ENCODE results near the gene LRIT2.
A peak's percentile ranks its signal among the peaks of the same experiment; 100 is the strongest.

LRIT2 gene

DNA sequence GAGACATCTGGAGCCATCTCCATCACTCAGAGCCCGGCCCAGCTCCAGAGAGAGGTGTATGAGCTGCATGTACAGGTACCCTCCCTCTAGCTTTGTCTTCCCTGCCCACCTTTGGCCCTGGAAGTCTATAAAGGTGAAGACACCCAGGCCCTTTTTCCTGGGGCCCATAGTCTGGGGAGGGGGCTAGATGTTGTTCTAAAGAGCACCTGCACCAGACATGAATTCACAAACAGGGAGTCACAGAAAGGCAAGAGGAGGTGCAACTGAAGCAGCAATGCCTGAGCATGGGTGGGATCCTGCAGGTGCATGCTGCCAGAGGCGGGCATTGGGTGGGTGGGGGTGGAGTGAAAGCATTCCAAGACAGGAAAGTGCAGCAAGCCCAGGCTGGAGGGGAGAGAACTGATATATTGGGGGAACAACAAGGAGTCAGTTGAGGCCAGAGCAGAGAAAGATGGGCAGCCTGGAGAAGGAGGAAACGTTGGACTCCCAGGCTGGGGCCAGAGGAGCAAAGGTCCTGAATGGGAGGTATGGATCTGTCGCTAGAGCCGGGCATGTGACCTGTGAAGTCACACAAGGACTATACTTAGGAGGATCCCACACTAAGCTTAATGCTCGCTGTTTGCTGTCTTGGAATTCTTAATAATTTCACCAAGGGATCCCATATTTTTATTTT lies 19.4 kb downstream of the LRIT2 start:
- no peak for DNase-seq (ENCODE audit: low spot score)

DNA sequence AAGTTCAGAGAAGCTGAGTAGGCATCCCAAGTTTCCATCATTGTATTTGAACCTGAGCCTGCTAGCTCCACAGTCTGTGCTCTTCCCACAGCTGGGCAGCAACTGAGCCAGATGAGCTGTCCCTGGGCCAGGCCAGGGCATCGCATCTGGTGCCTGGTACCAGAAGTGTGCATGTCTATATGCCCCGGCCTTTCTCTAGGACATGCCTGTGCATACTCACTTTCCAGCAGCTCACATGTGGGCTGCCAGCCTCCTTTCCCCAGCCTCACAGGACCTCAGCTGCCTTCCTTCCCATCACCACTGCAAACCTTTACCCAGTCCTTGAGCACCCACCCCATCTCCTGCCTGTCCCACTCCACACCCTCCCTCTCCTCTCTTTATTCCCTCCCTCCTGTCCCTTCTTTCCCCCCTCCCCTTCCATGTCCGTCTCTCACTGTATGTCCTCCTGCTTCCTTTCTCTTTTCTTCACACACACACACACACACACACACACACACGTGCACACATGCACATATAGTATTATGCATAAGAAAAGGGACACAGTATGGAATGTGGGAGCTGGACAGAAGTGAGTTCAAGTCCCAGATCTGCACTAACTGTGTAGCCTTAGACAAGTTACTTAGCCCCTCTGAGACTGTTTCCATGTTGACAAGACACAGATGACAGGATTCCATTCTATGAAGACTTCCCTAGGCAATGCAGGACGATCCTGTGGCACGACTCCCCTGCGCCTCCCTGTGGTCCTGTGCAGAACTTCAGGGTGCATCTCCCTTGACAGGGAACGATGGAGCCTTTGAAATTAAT lies 20.1 kb downstream of the LRIT2 start:
- peak; percentile 36 for DNase-seq (ENCODE audit: low spot score)

DNA sequence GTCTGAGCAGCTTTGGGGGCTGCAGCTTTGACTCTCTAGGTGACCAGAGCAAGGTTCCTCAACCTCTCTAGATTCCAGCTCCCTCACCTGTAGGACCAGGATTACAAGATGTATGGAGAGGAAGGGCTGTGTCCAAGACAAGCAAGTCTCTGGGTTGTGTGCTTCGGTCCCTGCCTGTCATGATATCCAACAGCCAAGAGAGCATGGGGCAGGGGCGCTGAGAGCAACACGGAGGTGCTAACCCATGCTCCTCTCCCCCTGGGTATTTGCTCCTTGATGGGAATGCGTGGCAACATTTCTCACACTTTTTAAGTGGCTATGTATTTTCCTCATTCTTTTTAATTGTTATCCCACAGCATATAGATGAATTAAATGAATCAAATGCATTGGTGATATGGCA lies 20.7 kb downstream of the LRIT2 start:
- DNase-seq (ENCODE audit: low spot score): no peak

DNA sequence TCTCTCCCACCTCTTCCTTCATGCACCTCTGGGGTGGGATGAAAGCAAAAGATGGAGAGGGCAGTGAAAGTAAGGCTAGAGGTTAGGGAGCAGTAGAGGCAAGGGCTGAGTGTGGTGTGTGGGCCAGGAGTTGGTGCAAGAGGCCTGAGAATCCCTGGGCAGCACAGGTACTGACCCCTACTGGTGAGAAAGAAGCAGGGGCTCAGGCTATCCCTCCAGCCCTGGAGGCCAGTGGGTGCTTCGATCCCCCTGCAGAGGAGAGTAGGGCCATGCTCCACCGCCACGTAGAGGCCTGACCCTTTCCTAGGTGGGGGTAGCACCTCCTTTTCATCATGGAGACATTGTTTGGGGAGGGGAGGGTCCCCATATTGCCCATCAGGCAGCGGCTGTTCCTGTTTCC lies 21.2 kb downstream of the LRIT2 start:
- DNase-seq (ENCODE audit: low spot score): no peak

DNA sequence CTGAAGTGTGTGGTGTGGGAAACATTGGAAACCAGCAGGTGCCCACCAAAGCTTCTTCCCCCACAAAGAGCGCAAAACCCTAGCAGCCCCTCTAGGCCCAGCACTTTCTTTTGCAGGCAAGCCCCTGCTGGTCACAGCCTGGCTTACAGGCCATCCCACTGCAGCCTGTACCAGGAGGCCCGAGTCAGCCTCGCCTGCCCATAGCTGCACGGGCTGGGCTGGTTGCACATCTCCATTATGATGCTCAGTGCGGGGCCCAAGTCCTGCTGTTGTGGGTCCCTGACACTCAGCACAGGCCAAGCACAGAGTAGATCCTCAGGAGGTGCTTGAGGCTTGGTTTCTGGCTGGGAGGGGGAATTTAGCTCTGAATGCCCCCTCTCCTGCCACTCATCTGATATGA lies 23.0 kb downstream of the LRIT2 start:
- no peak for DNase-seq (ENCODE audit: low spot score)

DNA sequence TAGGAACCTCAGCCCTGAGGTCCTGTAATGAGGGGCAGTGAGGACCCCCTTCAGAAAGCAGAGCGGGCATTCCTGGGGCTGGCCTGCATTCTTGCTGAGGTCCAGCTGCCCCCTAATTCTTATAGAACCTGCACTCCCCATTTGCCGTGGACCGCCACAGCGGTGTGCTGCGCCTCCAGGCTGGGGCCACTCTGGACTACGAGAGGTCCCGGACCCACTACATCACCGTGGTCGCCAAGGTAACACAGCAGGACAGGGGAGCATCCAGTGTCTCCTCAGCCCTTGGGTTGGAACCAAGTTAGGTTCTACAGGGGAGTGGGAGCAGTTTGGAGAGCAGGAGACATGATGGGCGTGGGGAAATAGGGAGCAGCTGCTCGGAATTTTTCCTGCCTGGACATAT lies 23.7 kb downstream of the LRIT2 start:
- no peak for DNase-seq (ENCODE audit: low spot score)

DNA sequence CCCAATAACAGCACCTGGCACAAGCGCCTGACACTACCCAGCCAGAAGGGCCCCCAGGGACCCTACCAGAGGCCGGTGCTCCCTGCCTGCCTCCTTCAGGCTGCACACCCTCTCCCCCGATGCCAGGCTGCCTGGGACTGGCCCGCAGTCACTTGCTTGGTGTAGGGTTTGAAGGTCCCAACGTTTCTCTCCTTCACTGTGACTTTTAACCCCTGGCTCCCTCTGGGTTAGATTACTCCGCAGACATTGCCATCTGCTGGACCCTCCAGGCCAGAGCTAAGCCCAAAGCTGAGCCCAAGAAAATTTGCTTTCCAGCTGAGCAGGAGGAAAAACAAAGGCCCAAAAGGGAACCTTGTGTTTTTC lies 24.1 kb downstream of the LRIT2 start:
- no peak for DNase-seq (ENCODE audit: low spot score)

DNA sequence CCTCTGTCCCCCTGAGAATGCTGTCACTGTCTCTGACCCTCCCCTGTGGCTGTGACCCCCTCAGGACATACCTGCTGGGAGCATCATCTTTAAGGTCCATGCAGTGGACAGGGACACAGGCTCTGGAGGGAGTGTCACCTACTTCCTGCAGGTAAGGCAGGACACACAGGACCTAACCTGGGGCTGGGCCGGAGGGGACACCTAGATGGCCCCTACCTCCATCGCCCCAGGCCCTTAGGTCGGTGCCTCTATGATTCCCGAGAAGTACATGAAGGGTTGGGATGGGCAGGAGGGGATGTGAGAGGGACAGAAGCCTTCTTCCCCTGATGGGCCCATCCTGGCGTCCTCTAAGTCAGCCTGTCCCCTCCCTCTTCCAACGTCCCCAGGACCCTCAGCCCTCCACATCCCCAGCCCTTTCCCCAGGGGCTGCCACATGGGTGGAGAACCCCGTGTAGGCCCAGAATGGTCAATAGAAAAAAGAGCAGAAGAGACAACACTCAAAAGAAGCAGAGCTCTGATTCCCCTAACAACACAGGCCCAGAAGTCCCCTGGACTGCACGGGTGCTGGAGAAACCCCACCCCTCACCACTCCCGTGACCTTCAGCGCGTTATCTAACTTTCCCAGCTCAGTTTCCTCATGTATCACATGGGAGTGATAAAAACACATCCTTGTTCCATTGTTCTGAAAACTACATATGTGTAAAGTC lies 24.7 kb downstream of the LRIT2 start:
- DNase-seq (ENCODE audit: low spot score): no peak

DNA sequence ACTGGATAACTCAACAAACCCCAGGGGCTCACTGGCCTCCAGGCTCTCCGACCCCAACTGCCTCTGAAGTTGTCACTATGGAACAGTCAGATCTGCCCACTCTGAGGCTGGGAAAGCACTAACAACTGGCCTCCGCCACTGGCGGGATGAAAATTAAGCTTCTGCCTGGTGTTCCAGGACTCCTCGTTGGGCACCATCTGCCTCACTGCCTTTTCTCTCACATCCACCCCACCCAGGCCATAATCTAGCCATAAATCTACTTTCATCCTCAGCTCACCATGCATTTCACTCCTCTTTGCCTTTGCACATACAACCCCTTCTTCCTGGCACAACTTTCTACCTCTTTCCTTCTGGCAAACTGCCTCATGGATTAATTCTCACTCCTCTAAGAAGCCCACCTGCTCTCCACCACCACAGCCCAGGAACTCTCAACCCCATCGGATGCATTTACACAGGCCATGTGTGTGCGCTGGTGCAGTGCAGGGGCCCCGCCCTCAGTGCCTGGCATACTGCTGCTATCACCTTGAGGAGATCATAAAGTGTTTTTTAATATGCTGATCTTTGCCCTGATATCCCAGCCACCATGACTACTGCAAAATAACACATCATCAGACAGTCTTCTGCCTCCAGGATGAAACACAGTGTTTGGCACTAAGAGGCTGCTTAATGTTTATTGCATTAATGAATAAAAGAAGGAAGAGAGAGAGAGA lies 27.0 kb downstream of the LRIT2 start:
- DNase-seq (ENCODE audit: low spot score): no peak

DNA sequence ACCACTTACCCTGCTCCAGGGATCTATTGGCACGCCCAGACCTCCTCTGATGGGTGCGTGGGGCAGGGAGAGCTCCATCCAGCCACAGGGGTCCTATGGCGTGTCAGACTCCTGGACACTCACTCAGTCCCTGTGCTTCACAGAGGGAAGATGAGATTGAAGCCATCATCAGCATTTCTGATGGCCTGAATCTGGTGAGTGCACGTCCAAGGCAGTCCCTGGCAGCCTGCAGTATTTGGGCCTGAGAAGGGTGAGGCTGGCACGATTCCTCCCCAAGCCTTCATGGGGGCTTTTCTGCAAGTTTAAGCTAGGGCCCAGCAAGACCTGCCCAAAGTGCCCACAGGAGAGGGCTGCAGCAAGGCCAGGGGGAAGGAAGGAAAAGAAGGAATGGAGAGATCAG lies 27.7 kb downstream of the LRIT2 start:
- DNase-seq (ENCODE audit: low spot score): no peak

DNA sequence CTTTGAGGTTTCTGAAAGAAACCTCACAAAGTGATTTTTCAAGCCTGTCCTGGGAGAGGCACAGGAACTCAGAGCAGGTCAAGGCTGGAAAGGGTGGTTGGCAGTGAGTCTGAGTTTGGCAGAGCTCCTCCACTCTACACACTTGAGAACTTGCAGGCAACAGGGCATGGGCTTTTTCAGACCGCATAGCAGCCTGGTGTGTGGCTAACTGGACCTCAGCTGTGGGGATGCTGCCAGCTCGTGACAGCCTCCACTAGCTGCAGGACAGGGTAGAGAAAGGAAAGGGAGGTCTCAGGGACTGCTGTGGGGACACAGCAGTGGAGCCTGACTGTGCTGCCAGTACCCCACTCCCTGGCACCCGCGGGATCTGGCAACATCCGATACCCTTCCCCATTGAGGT lies 28.4 kb downstream of the LRIT2 start:
- DNase-seq (ENCODE audit: low spot score): no peak

DNA sequence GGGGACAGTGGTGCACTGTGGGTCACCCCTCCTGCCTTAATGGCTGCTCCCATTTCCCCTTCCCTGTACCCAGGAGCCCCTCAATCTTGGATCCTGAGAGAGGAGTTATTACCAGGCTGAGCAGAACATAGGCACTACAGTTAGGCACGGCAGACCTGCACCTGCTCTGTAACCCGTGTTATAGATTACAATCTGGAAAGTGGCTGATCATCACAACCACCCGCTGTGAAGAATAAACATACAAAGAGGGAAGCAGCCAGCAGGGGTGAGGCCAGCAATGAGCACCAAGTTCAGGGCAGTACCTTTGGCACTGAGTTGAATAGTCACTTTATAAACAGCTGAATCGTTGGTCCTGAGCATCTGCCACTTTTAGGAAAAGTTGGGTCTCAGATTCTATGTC lies 29.3 kb downstream of the LRIT2 start:
- no peak for DNase-seq (ENCODE audit: low spot score)

DNA sequence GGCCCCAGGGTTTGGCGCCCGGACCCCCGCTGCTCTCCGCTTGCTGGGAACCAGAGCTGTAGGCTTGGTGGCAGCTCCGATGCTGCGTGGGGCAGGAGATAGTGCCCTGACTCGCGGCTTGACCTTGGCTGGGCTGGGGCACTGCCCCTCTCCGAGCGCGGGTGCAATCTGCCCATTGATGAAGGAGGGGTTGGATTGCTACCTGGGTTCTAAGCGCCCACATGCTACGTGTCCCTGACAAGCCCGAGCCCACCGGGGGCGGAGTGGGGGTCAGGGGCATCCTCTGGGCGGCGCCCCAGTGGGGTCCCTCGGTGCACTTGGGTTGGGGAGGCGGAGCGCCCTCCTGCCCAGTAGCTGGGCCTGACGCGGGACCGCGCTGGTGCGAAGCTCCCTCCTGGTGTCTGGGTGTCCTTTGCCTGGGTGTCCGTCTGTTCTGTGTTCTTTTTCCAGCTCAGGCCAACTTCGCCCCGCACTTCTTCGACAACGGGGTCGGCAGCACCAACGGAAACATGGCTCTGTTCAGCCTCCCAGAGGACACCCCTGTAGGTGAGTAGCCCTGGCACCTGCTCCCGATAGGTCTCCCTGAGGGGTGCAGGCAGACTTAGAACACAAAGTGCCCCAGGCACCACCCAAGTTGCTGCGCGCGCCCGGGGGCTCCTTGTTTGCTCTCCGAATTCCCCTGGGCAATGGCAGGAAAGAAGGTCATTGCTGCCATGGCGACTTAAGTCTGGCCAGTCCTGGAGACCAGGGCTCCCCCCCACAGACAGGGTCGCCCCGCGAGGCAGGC lies 30.1 kb downstream of the LRIT2 start:
- no peak for DNase-seq (ENCODE audit: low spot score)

DNA sequence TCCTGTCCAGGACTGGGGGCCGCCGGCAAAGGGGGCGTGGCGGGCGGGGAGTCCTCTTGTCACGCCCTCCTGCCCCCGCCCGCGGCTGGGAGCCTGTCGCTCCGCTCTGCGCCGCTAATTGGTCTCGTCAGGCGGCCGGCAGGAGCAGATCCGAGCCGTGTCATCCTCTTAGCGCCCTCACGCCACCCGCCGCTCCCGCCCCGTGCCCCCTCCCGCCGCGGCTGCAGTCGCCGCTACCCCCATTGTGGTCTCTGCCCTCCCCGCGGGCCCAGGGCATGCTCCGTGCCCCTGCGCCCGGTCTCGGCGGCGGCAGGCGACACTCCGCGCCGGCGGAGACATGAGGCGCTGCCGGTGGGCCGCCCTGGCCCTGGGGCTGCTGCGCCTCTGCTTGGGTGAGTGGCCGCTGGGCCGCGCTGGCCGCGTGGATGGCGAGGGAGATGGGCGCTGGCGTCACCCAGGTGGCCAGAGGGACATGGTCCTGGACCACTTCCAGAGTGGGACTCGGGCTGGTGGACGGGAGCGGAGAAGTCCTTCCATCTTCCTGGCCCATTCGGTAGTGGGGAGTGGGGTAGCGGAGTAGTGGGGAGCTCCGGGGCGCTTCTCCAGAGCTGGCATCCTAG lies 30.8 kb downstream of the LRIT2 start, which contains the start of gene CDHR1:
Gene CDHR1, plus strand, starts transcription at position 114 of the 620 bp plus-strand sequence. Its CDS starts 224 bp downstream, at position 338.
- DNase-seq (ENCODE audit: low spot score): no peak

DNA sequence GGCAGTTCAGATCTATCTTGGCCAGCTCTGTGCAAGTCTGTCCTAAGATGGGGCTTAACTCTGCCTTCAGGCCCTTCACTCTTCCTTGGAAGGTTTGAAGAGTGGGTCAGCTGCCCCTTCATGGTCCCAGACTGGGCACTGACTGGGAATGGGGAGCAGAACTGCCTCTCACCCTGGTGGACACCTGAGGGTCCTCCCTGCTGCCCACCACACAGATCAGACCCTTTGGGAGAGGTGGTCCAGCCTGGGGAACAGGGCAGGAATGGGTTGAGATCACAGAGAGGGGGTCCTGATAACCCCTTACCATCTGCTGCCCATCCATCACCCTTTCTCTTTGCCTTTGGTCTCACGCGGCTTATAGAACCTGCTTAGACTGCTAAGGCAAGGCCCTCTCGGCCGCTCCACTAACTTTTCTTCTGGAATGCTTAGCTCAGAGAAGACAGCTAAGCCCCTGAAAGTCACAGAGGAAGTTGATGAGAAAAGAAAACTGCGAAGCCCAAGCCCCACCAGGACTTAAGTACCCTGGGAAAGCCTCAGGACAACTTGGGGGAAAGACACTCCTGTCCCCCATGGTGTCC lies 31.4 kb downstream of the LRIT2 start:
- no peak for DNase-seq (ENCODE audit: low spot score)

DNA sequence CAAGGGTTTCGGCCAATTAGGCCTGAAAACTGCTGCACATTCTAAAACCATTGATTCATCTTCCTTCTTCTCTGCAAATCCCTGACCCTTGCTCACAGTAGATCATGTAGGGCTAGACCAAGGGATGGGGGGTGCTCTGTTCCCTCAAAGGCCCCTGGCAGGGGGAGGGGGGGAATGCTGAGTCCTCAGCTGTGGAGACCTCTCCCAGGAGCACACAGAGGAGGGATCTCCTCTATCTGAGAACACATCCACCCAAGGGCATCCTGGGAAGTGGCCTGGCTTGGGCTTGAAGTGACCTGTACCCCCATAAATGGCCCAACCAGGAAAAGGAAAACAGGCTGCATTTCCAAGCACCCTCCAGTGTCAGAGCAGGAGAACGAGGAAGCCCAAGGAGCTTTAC lies 32.0 kb downstream of the LRIT2 start:
- DNase-seq (ENCODE audit: low spot score): no peak

DNA sequence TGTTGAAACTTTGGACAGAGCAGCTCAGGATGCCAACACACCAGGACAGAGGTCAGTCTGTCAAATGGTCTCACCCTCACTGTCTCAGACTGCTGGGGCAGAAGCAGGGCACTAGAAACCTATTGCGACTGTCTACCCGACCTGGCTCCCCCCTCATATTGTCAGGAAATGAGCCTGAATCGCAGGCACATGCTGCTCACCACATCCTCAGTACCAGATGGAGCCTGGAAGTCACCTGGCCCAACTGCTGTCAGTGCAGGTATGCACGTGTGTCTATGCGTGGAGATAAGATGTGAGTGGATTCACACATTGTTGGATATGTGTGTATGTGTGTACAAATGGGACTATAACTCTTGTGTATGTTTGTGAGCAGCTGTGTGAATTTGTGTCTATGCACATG lies 34.2 kb downstream of the LRIT2 start:
- no peak for DNase-seq (ENCODE audit: low spot score)

DNA sequence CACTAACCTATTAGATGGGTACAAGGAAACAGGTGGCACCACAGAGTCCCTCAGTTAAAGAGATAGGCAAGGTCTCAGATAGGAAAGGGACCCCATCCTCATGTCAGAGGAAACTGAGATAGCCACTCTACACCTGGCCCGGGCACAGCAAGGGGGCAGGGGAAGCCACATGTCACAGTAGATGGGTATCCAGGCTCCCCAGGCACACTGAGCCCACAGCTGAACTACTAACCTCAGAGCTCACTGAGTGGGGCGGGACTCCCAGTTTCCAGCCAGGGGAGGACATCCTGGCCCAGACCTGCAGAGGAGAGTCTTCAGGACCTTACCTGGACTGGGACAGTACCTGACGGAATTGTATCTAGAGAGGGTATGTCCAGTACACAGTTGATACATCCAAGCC lies 34.7 kb downstream of the LRIT2 start:
- no peak for DNase-seq (ENCODE audit: low spot score)

DNA sequence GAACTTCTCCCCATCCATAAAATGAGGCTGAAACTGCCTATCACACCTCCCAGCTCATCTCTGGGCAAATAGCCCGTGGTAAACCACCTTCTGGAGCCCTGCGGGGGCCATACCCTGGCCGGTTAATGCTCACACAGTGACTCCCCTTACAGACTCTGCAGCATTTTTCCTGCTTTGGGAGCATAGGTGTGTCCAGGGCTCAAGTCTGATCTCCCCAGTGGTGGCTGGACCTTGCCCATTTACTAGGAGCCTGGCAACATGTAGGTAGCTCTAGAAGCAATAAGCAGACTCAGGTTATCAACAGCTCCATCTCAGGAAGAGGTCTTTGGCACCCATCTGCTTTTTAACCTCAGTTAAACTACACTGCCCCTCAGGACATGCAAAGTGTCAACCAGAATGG lies 36.5 kb downstream of the LRIT2 start:
- no peak for DNase-seq (ENCODE audit: low spot score)

DNA sequence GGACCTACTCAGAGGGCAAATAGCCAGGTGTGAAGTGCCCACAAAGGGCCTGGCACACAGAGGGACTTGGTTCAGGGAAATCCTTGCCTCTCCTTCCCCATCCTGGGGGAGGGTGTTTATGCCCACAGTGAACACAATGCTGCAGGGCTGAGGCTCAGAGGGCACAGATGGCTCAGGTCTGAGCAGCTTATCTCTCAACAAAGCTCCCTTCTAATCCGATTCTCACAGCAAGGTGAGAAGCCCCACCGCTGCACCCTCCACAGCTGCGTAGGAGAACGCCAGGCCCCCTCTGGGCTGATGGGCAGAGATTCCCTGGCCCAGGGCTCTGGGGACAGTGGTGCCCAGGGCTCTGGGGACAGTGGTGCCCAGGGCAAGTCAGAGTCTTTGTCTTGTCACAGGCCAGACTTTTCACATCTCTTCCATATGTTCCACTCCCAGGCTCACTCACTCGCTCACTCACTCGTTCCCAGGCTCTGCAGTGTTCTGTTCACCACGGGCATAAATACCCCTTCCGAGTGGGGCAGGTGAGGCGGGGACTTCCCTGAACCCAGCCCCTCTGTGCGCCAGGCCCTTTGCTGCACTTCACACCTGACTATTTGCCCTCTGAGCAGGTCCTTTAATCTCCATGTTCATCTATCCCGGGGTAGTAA lies 39.7 kb downstream of the LRIT2 start:
- DNase-seq (ENCODE audit: low spot score): no peak
